Gastrocnemius medialis (tissue), 4 donors: ENCODE results near the gene TBC1D5.

Experiments used
- POLR2A ChIP-seq, 2 donors: fragments of 450-650 bp; IDR thresholded peaks; one replicate each; pipeline ENCODE4 v1.6.1; 2017; ENCODE audit warnings: antibody characterized with exemption in 2 of 2, mild to moderate bottlenecking in 2 of 2, moderate library complexity in 2 of 2
- TF ChIP-seq, protein P1 (sequence below), 5 experiments: fragments of 450-650 bp in 3 of 5; fragments of 200-600 bp in 2 of 5; sonication (generic) in 2 of 5; IDR thresholded peaks in 4 of 5; conservative IDR thresholded peaks in 1 of 5; 1 replicate in 4 of 5; 2 replicates in 1 of 5; pipeline ENCODE4 v1.5.1; 2016 to 2019; ENCODE audit warnings: antibody characterized with exemption in 5 of 5, mild to moderate bottlenecking in 3 of 5, moderate library complexity in 3 of 5

DNA sequence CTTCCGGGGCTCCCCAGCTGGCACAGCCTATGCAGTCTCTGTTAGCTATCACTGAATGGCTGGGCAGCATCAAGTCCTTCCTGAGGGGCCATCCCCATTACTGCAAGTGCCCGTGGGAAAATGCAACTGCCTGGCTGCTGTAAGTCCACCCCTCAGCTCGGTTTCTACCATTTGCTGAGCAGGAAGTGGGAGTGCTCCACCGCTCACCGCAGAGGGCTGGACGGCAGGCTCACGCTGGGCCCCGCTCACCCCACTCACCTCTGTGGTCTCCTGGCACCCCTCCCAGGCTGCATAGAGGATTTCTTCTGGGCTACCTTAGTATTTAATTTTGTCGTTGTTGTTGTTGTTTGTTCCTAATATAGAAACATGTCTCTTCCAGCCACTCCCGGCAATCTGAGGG, 587.5 kb downstream of the TBC1D5 start:
- TF ChIP-seq, protein P1, sequence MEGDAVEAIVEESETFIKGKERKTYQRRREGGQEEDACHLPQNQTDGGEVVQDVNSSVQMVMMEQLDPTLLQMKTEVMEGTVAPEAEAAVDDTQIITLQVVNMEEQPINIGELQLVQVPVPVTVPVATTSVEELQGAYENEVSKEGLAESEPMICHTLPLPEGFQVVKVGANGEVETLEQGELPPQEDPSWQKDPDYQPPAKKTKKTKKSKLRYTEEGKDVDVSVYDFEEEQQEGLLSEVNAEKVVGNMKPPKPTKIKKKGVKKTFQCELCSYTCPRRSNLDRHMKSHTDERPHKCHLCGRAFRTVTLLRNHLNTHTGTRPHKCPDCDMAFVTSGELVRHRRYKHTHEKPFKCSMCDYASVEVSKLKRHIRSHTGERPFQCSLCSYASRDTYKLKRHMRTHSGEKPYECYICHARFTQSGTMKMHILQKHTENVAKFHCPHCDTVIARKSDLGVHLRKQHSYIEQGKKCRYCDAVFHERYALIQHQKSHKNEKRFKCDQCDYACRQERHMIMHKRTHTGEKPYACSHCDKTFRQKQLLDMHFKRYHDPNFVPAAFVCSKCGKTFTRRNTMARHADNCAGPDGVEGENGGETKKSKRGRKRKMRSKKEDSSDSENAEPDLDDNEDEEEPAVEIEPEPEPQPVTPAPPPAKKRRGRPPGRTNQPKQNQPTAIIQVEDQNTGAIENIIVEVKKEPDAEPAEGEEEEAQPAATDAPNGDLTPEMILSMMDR (IDR thresholded peaks at IDR 0.05 in 4 of 5, conservative IDR thresholded peaks at IDR 0.05 in 1 of 5) = no peak
- no peak for TF ChIP-seq POLR2A (IDR thresholded peaks at IDR 0.05)
